Lower leg skin (tissue), 4 donors: ENCODE measurements around the gene CCDC187. TPM values are rescaled to one million over a fixed set of nuclear protein-coding genes. Genes with fewer than 3 reads are reported as not detected.

ENCODE experiments used
- DNase-seq, 2 donors: peaks; one replicate each; pipeline ENCODE4 v3.0.0-alpha.2; 2019; ENCODE audit warnings: low spot score in 2 of 2
- H3K4me3 ChIP-seq: fragments of 200-600 bp; sonication (generic); 2 replicates; pipeline ENCODE4 v1.5.1; 2017; ENCODE audit warnings: mild to moderate bottlenecking, low read depth; ENCODE audit not compliant: poor library complexity, severe bottlenecking
- CTCF ChIP-seq, 3 donors: fragments of 450-650 bp; IDR thresholded peaks; one replicate each; pipeline ENCODE4 v1.5.1; 2016; ENCODE audit warnings: antibody characterized with exemption in 3 of 3, mild to moderate bottlenecking in 3 of 3, moderate library complexity in 2 of 3
- POLR2A ChIP-seq, 2 donors: fragments of 450-650 bp; IDR thresholded peaks; one replicate each; pipeline ENCODE4 v1.6.1; 2016 to 2017; ENCODE audit warnings: antibody characterized with exemption in 2 of 2, mild to moderate bottlenecking in 1 of 2, moderate library complexity in 1 of 2
- WGBS, 2 donors: methylation state at CpG; one replicate each; pipeline ENCODE4 v1.1.5; 2018; 5-methylcytosine and 5-hydroxymethylcytosine counted together
- intact Hi-C: fragments of 100-400 bp; cut with DNase I; formaldehyde crosslinking; loops from one replicate; pipeline ENCODE4 v1.15.0; 2023; ENCODE audit warnings: low total_unique reads
- total RNA-seq, 4 donors: library from RNA; depleted of rRNA; stranded (reverse); fragments of >200 nt; gene quantifications; one replicate each; pipeline ENCODE4 v1.1.0, GENCODE V29; 2016

CCDC187 gene
- total RNA-seq, 4 donors from 2014 or later, result 1.1 TPM; not detected in 3

- no peak overlapping the region for H3K4me3 ChIP-seq
- DNase-seq, result no peak
- WGBS, 2 donors, result 85 to 86% methylated on average over 29 of the region's 30 CpGs
- intact Hi-C loops, result no loop called here
- TF ChIP-seq POLR2A (IDR thresholded peaks at IDR 0.05) (no peak), CTCF (IDR thresholded peaks at IDR 0.05) (no peak)
These were observed 17.4 kb downstream of the CCDC187 start for GRCh38 chr9:136286359-136286986.

- intact Hi-C loops, result no loop called here
- H3K4me3 ChIP-seq, result no peak overlapping the region
- TF ChIP-seq CTCF (IDR thresholded peaks at IDR 0.05), result no peak
- no peak for TF ChIP-seq POLR2A (IDR thresholded peaks at IDR 0.05)
- DNase-seq, result no peak
- WGBS, 2 donors, result 73 to 84% methylated on average over 25 to 27 of the region's 28 CpGs
These were observed 18.2 kb downstream of the CCDC187 start for GRCh38 chr9:136285501-136286358.

GRCh38 chr9:136284951-136285350, 18.9 kb downstream of the CCDC187 start:
- no peak for TF ChIP-seq CTCF (IDR thresholded peaks at IDR 0.05)
- TF ChIP-seq POLR2A (IDR thresholded peaks at IDR 0.05), result no peak
- no peak overlapping the region for H3K4me3 ChIP-seq
- intact Hi-C loops, result no loop called here
- WGBS, 2 donors, result 72 to 82% methylated on average over 8 to 19 of the region's 19 CpGs
- no peak for DNase-seq

GRCh38 chr9:136284311-136284710, 19.6 kb downstream of the CCDC187 start:
- TF ChIP-seq POLR2A (IDR thresholded peaks at IDR 0.05), result no peak
- TF ChIP-seq CTCF (IDR thresholded peaks at IDR 0.05), result no peak
- no peak overlapping the region for H3K4me3 ChIP-seq
- WGBS, 2 donors, result 74 to 76% methylated on average over 10 to 16 of the region's 22 CpGs
- DNase-seq, result no peak
- intact Hi-C loops, result no loop called here

GRCh38 chr9:136283291-136284235, 20.3 kb downstream of the CCDC187 start:
- WGBS, 2 donors, result 13 to 17% methylated on average over 30 to 31 of the region's 32 CpGs
- H3K4me3 ChIP-seq, result no peak overlapping the region
- peak; percentile 68 to 95 for DNase-seq
- TF ChIP-seq CTCF (IDR thresholded peaks at IDR 0.05), result no peak
- TF ChIP-seq POLR2A (IDR thresholded peaks at IDR 0.05), result no peak
- intact Hi-C loops, result no loop called here
